B cell (primary cell): ENCODE data around the gene DOCK1. TPM values are rescaled to one million over a fixed set of nuclear protein-coding genes. Genes with fewer than 3 reads are reported as not detected.

Source experiments
- ATAC-seq: fragments of 200-7000 bp; cut with Tn5 transposase; one replicate; pipeline ENCODE4 v1.10.0; 2021; ENCODE audit warnings: low read depth, mild to moderate bottlenecking, moderate number of reproducible peaks, moderate library complexity
- CTCF ChIA-PET: fragments of 350-600 bp; sonication (Branson Sonifier 250); formaldehyde crosslinking; loops from one replicate; lab custom pipeline; 2021; ENCODE audit warnings: antibody characterized with exemption, inconsistent platforms; lab: Charles Lee
- POLR2A ChIA-PET: fragments of 350-600 bp; sonication (Branson Sonifier 250); formaldehyde crosslinking; loops from one replicate; lab custom pipeline; 2021; ENCODE audit warnings: antibody characterized with exemption; lab: Charles Lee
- DNase-seq: peaks from one replicate; pipeline ENCODE4 v3.0.0; 2013
- H2AFZ ChIP-seq: 2 replicates; pipeline ENCODE4 v1.6.1; 2012; ENCODE audit warnings: mild to moderate bottlenecking, low read depth, low read length; ENCODE audit not compliant: insufficient read depth, poor library complexity, severe bottlenecking
- H3K27ac ChIP-seq, 2 donors: 1 replicate in 1 of 2; 2 replicates in 1 of 2; pipeline ENCODE4 v1.5.1; 2012 to 2013; ENCODE audit warnings: low read length in 2 of 2, mild to moderate bottlenecking in 2 of 2, moderate library complexity in 1 of 2
- H3K27me3 ChIP-seq, 4 experiments: fragments of 200-600 bp in 1 of 4; sonication (generic) in 1 of 4; replicated peaks in 1 of 4; 1 replicate in 2 of 4; 2 replicates in 2 of 4; pipeline versions ENCODE4 v1.6.1 to v1.7.0; 2013 to 2016; ENCODE audit warnings: low read length in 3 of 4, mild to moderate bottlenecking in 2 of 4, mixed read lengths in 1 of 4, moderate library complexity in 1 of 4; ENCODE audit not compliant: insufficient read depth in 4 of 4, control insufficient read depth in 3 of 4; ENCODE audit errors: control extremely low read depth in 1 of 4
- H3K36me3 ChIP-seq, 2 experiments: replicated peaks in 1 of 2; 1 replicate in 1 of 2; 2 replicates in 1 of 2; pipeline versions ENCODE4 v1.6.1 to v1.7.1; 2013; ENCODE audit warnings: low read length in 1 of 2; ENCODE audit not compliant: insufficient read depth in 2 of 2, control insufficient read depth in 1 of 2; ENCODE audit errors: control extremely low read depth in 1 of 2, extremely low read depth in 1 of 2
- H3K4me1 ChIP-seq, 2 donors: fragments of 200-600 bp in 1 of 2; sonication (generic) in 1 of 2; 1 replicate in 1 of 2; 2 replicates in 1 of 2; pipeline versions ENCODE4 v1.5.1 to v1.6.1; 2013 to 2017; ENCODE audit warnings: low read length in 2 of 2; ENCODE audit not compliant: control insufficient read depth in 2 of 2, insufficient read depth in 2 of 2
- H3K4me2 ChIP-seq: replicated peaks from 2 replicates; pipeline ENCODE3; 2012; ENCODE audit warnings: mild to moderate bottlenecking, low read depth, low read length; ENCODE audit not compliant: poor library complexity, severe bottlenecking
- H3K4me3 ChIP-seq, 5 experiments: fragments of 200-600 bp in 1 of 5; sonication (generic) in 1 of 5; 1 replicate in 3 of 5; 2 replicates in 2 of 5; pipeline versions ENCODE4 v1.5.1 to v1.7.0; 2011 to 2016; ENCODE audit warnings: low read length in 4 of 5, mild to moderate bottlenecking in 4 of 5, low read depth in 2 of 5, control low read depth in 1 of 5, moderate library complexity in 1 of 5; ENCODE audit not compliant: insufficient read depth in 1 of 5; ENCODE audit errors: control extremely low read depth in 1 of 5, extremely low read depth in 1 of 5
- H3K79me2 ChIP-seq: fragments of 200-600 bp; sonication (generic); one replicate; pipeline ENCODE4 v1.6.0; 2016; ENCODE audit warnings: low read length; ENCODE audit not compliant: control insufficient read depth, insufficient read depth
- H3K9ac ChIP-seq: fragments of 200-600 bp; sonication (generic); 2 replicates; pipeline ENCODE4 v1.6.1; 2017; ENCODE audit warnings: mild to moderate bottlenecking, low read length, moderate library complexity
- H3K9me3 ChIP-seq, 3 donors: one replicate each; pipeline versions ENCODE4 v1.6.1 to v1.7.1; 2013; ENCODE audit warnings: low read length in 2 of 3; ENCODE audit not compliant: control insufficient read depth in 2 of 3, insufficient read depth in 1 of 3; ENCODE audit errors: control extremely low read depth in 1 of 3
- H4K20me1 ChIP-seq: 2 replicates; pipeline ENCODE4 v1.6.0; 2012; ENCODE audit warnings: mild to moderate bottlenecking, low read length; ENCODE audit not compliant: insufficient read depth, control insufficient read depth, poor library complexity, severe bottlenecking
- H3K27ac Mint-ChIP-seq: one replicate; pipeline ENCODE4 v1.8.0; 2021; ENCODE audit warnings: mixed read lengths
- H3K27me3 Mint-ChIP-seq: one replicate; pipeline ENCODE4 v1.8.0; 2021; ENCODE audit warnings: mixed read lengths
- H3K4me1 Mint-ChIP-seq: one replicate; pipeline ENCODE4 v1.8.0; 2021; ENCODE audit warnings: mixed read lengths
- H3K4me3 Mint-ChIP-seq: one replicate; pipeline ENCODE4 v1.8.0; 2021; ENCODE audit warnings: mixed read lengths
- H3K9me3 Mint-ChIP-seq: one replicate; pipeline ENCODE4 v1.8.0; 2022; ENCODE audit warnings: mixed read lengths; ENCODE audit not compliant: insufficient read depth
- EZH2 ChIP-seq: IDR thresholded peaks from 2 replicates; pipeline ENCODE4 v1.6.1; 2012; ENCODE audit warnings: borderline replicate concordance, low read depth, mild to moderate bottlenecking, moderate library complexity, low read length; ENCODE audit not compliant: insufficient read depth, poor library complexity, severe bottlenecking
- WGBS: methylation state at CpG from one replicate; pipeline ENCODE4 v1.1.5; 2013; ENCODE audit warnings: missing lambda C conversion rate; ENCODE audit not compliant: insufficient coverage; 5-methylcytosine and 5-hydroxymethylcytosine counted together
- intact Hi-C: fragments of 100-400 bp; cut with micrococcal nuclease; formaldehyde crosslinking; loops from one replicate; pipeline ENCODE4 v1.10.0; 2022
- polyA plus RNA-seq: library from polyadenylated mRNA; depleted of rRNA; stranded (reverse); fragments of >200 nt; gene quantifications from 2 replicates; pipeline ENCODE4 v1.2.3, GENCODE V29; 2012
- total RNA-seq, 2 donors: library from RNA; stranded (reverse); fragments of 120-200 nt in 1 of 2; gene quantifications; 1 replicate in 1 of 2; 2 replicates in 1 of 2; pipeline versions ENCODE4 v1.2.3 to v1.2.4, GENCODE V29; 2013 to 2022
- TF ChIP-seq, protein P1 (sequence below): fragments of 200-600 bp; IDR thresholded peaks from one replicate; pipeline ENCODE4 v1.8.0; 2022; ENCODE audit warnings: antibody characterized with exemption, mild to moderate bottlenecking

DOCK1 gene
- total and polyA plus RNA-seq, 2 donors (not counting 1 experiment from before 2014, with no cell fraction given), result not detected

DNA sequence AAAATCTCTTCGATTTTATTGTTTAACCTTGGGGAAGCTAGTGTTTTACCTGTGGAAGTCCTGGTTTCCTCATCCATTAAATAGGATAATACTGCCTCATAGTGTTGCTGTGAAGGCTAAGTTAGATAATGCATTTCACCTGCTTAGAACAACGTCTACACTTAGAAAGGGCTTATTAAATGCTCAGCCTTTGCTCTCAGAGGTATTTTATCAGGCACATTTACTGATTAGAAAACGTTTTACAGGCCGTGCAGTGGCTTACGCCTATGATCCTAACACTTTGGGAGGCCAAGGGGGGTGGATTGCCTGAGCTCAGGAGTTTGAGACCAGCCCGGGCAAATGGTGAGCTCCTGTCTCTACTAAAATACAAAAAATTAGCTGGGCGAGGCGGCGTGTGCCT, 146.8 kb downstream of the DOCK1 start:
- CTCF ChIA-PET, result no interaction called here
- TF ChIP-seq, protein P1, sequence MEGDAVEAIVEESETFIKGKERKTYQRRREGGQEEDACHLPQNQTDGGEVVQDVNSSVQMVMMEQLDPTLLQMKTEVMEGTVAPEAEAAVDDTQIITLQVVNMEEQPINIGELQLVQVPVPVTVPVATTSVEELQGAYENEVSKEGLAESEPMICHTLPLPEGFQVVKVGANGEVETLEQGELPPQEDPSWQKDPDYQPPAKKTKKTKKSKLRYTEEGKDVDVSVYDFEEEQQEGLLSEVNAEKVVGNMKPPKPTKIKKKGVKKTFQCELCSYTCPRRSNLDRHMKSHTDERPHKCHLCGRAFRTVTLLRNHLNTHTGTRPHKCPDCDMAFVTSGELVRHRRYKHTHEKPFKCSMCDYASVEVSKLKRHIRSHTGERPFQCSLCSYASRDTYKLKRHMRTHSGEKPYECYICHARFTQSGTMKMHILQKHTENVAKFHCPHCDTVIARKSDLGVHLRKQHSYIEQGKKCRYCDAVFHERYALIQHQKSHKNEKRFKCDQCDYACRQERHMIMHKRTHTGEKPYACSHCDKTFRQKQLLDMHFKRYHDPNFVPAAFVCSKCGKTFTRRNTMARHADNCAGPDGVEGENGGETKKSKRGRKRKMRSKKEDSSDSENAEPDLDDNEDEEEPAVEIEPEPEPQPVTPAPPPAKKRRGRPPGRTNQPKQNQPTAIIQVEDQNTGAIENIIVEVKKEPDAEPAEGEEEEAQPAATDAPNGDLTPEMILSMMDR, result no peak
- intact Hi-C loops, result no loop called here
- no peaks in the 10 kb centered on the region for H3K27me3 ChIP-seq
- no peaks in the 10 kb centered on the region for H3K4me1 ChIP-seq
- no peak overlapping the region for H3K4me3 ChIP-seq
- WGBS, result 84% methylated on average over 5 of the region's 9 CpGs
- H3K27ac ChIP-seq, result no peak overlapping the region
- no peak overlapping the region for H3K9ac ChIP-seq
- H3K9me3 Mint-ChIP-seq, result peaks cover 3% of the 10 kb centered on the region
- no peaks in the 10 kb centered on the region for H3K79me2 ChIP-seq
- H3K9me3 ChIP-seq, result peaks cover 0 to 9% (median 0%) of the 10 kb centered on the region in 3 donors
- no peak overlapping the region for H3K27ac Mint-ChIP-seq
- no peaks in the 10 kb centered on the region for H4K20me1 ChIP-seq
- H3K4me1 Mint-ChIP-seq, result peaks cover 3% of the 10 kb centered on the region
- H3K36me3 ChIP-seq, result no peaks in the 10 kb centered on the region
- DNase-seq (no peak), ATAC-seq (no peak)
- no peaks in the 10 kb centered on the region for H3K27me3 Mint-ChIP-seq
- no peak overlapping the region for H3K4me3 Mint-ChIP-seq
- H3K4me2 ChIP-seq, result no peak overlapping the region
- POLR2A ChIA-PET, result no interaction called here
- no peak overlapping the region for H2AFZ ChIP-seq

DNA sequence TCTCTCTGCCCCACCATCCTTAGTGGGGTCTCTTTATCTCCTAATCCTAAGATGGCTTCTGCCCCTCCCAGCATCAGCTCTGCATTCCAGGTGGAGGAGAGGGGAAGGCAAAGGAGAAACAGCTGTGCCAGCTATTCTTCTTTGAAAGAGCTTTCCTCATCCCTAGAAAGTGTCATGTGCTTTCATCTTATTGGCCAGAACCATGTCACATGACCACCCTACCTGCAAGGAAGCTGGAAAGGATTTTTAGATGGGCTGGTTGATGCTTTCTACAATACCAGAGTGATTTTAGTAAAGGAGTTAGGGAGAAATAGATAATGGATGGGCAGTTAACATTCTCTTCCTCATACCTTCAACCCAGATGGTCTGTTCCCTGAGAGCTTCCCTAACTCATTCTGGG, 150.0 kb downstream of the DOCK1 start:
- POLR2A ChIA-PET, result no interaction called here
- no peak overlapping the region for H3K27ac Mint-ChIP-seq
- H3K27me3 Mint-ChIP-seq, result no peaks in the 10 kb centered on the region
- Histone ChIP-seq H3K9ac (no peak overlapping the region), H3K4me1 (no peaks in the 10 kb centered on the region), H3K79me2 (no peaks in the 10 kb centered on the region), H3K27me3 (no peaks in the 10 kb centered on the region), H3K4me2 (no peak overlapping the region), H2AFZ (no peak overlapping the region), H3K36me3 (no peaks in the 10 kb centered on the region), H3K27ac (no peak overlapping the region), H3K4me3 (no peak overlapping the region), H4K20me1 (no peaks in the 10 kb centered on the region), H3K9me3 (peaks cover 0 to 9% (median 4%) of the 10 kb centered on the region in 3 donors)
- no peak overlapping the region for H3K4me3 Mint-ChIP-seq
- TF ChIP-seq EZH2, result no peak
- TF ChIP-seq, protein P1, result no peak
- H3K4me1 Mint-ChIP-seq, result peaks cover 3% of the 10 kb centered on the region
- DNase-seq, result no peak
- intact Hi-C loops, result no loop called here
- CTCF ChIA-PET, result no interaction called here
- H3K9me3 Mint-ChIP-seq, result peaks cover 9% of the 10 kb centered on the region
- ATAC-seq, result no peak
